ENCODE measurements around the gene LTB.
A peak's percentile ranks its signal among the peaks of the same experiment; 100 is the strongest.
"Not testable (repeated sequence)": the region's sequence is repeated elsewhere in the genome, so short reads cannot be mapped to it uniquely, and the experiment has no call there.

Gene LTB

GRCh38 chr6:31575952-31576685 is 6.1 kb downstream of the LTB start:
- no peak for DNase-seq (ENCODE audit: low read depth)

- no peak for DNase-seq (ENCODE audit: low read depth)
Observed at GRCh38 chr6:31575335-31575901, 6.8 kb downstream of the LTB start, which contains the start of gene TNF. Gene TNF, plus strand, starts transcription at chr6:31575565. Its CDS starts 177 bp downstream, at chr6:31575742.

DNA sequence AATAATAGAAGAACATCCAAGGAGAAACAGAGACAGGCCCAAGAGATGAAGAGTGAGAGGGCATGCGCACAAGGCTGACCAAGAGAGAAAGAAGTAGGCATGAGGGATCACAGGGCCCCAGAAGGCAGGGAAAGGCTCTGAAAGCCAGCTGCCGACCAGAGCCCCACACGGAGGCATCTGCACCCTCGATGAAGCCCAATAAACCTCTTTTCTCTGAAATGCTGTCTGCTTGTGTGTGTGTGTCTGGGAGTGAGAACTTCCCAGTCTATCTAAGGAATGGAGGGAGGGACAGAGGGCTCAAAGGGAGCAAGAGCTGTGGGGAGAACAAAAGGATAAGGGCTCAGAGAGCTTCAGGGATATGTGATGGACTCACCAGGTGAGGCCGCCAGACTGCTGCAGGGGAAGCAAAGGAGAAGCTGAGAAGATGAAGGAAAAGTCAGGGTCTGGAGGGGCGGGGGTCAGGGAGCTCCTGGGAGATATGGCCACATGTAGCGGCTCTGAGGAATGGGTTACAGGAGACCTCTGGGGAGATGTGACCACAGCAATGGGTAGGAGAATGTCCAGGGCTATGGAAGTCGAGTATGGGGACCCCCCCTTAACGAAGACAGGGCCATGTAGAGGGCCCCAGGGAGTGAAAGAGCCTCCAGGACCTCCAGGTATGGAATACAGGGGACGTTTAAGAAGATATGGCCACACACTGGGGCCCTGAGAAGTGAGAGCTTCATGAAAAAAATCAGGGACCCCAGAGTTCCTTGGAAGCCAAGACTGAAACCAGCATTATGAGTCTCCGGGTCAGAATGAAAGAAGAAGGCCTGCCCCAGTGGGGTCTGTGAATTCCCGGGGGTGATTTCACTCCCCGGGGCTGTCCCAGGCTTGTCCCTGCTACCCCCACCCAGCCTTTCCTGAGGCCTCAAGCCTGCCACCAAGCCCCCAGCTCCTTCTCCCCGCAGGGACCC is 7.8 kb downstream of the LTB start:
- no peak for DNase-seq (ENCODE audit: low read depth)

GRCh38 chr6:31573239-31574105 is 8.8 kb downstream of the LTB start:
- DNase-seq (ENCODE audit: low read depth): no peak

DNA sequence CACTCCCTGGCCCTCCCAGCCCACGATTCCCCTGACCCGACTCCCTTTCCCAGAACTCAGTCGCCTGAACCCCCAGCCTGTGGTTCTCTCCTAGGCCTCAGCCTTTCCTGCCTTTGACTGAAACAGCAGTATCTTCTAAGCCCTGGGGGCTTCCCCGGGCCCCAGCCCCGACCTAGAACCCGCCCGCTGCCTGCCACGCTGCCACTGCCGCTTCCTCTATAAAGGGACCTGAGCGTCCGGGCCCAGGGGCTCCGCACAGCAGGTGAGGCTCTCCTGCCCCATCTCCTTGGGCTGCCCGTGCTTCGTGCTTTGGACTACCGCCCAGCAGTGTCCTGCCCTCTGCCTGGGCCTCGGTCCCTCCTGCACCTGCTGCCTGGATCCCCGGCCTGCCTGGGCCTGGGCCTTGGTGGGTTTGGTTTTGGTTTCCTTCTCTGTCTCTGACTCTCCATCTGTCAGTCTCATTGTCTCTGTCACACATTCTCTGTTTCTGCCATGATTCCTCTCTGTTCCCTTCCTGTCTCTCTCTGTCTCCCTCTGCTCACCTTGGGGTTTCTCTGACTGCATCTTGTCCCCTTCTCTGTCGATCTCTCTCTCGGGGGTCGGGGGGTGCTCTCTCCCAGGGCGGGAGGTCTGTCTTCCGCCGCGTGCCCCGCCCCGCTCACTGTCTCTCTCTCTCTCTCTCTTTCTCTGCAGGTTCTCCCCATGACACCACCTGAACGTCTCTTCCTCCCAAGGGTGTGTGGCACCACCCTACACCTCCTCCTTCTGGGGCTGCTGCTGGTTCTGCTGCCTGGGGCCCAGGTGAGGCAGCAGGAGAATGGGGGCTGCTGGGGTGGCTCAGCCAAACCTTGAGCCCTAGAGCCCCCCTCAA is 9.9 kb downstream of the LTB start, which contains the start of gene LTA:
Gene LTA (plus strand): TSS at position 249 of the 871 bp plus-strand sequence. CDS start 454 bp downstream, at position 703.
- DNase-seq (ENCODE audit: low read depth): no peak

DNA sequence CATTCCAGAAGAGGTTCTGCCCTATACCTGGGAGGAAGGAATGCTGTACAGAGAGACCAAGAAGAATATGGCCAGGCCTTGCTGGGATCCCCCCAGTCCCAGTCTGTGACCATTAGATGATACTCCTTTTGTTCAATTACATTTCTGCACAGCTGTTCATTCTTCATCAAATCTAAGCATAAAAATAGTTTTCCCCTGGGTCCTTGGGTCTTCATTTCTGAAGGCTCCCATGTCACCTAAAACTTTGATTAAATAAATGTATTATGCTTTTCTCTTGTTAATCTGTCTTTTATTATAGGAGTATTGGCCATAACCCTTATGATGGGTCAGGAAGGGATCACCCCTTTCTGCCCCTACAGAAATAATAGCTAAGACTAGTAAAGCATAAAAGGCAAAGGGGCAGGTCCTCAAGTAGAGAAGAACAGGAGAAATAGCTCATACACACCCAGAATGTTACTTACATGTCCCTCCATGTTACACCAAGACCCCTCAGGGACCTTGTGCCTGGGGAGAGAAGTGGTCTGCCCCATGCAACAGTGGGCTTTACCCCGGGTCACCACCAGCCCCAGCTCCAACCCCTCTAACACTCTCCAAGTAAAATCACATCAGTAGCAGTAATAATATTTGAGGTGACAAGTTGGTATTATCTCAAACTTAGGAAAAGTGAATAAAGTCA is 12.2 kb downstream of the LTB start:
- no peak for DNase-seq (ENCODE audit: low read depth)

DNA sequence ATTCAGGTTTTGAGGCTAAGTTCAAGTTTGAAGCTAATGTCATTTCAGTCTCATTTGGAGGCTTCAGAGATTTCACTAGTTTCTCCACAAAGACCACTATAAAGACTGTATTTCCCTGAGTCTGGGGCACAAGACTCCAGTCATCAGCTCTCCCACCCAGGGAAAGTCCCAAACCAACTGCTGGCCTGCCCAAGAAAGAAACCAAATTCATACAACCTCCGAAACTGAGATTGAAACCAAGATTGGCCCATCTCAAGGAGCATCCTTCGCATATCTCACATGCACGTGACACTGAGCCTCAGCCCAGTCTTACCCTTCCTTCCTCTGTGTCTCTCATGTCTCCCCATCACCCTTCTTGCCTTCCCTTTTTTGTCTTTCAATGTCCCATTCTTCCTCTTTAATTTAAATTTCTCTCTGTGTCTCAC is 13.7 kb downstream of the LTB start:
- no peak for DNase-seq (ENCODE audit: low read depth)

GRCh38 chr6:31567531-31568370 is 14.5 kb downstream of the LTB start:
- no peak for DNase-seq (ENCODE audit: low read depth)

GRCh38 chr6:31560697-31561058 is 21.5 kb downstream of the LTB start:
- no peak for DNase-seq (ENCODE audit: low read depth)

DNA sequence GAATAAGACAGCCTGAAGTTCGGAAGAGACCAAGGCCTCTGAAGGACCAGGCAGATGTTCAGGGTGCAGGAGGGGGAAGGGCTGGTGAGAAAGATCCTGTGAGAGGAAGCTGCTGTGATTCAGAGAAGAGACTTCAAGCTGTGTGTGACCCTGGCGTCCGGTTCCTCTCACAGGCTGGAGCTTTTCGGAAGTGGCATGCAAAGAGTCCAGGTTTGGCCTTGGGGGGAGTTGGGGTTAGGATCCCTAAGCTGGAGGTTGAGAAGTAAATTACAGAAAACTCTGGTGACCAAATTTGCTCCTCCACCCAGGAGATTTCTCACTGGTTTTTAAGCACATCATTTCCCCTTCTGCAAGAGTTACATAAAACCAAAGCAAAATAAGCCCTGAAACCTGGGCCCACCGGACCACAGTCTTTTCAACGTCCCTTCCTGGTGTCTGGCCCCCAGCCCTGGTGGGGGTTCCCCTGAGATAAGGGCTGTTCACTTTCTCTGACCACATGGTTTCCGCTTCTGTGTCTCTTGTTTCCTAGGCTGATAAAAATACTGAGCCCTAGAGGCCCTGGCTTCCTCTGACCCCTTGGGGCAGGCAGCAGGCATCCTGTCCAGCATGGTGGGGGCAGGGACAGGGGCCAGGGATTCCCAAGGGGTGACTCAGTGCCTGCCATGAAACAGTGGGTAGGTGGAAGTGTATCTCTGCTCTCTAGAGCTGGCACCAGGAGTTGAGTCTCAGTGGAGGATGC is 22.1 kb downstream of the LTB start:
- DNase-seq (ENCODE audit: low read depth): peak; percentile 19

- DNase-seq (ENCODE audit: low read depth): no peak
Observed at GRCh38 chr6:31559606-31559957, 22.6 kb downstream of the LTB start.

- no peak for DNase-seq (ENCODE audit: low read depth)
Observed at GRCh38 chr6:31558631-31559500, 23.4 kb downstream of the LTB start.

GRCh38 chr6:31558318-31558625 is 24.0 kb downstream of the LTB start:
- DNase-seq (ENCODE audit: low read depth): no peak

DNA sequence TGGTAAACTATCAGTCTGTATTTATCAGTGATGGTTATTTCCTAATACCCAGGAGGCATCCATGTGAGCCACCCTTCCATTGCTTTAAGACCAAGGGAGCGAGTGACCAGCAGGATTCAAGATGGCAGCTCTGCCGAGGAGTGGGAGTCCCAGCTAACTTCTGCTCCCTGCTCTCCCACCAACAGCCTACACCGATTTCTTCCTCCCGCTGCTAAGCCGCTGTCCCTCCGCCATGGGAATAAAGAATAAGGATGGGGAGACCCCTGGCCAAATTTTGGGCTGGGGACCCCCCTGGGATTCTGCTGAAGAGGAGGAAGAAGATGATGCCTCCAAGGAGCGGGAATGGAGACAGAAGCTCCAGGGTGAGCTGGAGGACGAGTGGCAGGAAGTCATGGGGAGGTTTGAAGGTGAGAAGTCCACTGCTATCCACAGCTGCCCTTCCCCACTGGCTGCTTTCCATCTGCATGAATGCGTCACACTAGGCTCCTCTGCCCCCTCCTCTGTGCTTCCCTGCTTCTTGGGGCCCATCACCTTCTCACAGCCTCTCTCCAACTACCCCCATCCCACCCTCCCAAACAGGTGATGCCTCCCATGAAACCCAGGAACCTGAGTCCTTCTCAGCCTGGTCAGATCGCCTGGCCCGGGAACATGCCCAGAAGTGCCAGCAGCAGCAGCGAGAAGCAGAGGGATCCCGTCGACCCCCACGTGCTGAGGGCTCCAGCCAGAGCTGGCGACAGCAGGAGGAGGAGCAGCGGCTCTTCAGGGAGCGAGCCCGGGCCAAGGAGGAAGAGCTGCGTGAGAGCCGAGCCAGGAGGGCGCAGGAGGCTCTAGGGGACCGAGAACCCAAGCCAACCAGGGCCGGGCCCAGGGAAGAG is 24.5 kb downstream of the LTB start:
- DNase-seq (ENCODE audit: low read depth): no peak

- DNase-seq (ENCODE audit: low read depth): no peak
Observed at GRCh38 chr6:31556307-31556706, 25.9 kb downstream of the LTB start.

DNA sequence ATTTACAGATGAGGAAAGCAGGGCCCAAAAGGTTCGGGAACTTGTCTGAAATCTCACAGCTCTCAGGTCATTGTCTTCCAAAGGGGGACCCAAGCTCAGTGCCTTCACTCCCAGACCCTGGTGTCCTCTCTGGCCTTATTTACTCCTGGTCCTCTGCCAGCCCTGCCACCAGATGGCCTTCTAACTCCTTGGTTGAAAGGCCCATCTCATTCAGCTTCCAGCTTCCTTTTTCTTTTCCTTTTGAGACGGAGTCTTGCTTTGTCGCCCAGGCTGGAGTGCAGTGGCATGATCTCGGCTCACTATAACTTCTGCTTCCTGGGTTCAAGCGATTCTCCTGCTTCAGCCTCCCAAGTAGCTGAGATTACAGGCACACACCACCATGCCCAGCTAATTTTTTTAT is 30.9 kb downstream of the LTB start:
- DNase-seq (ENCODE audit: low read depth): not testable (repeated sequence)

GRCh38 chr6:31548544-31548873 is 33.7 kb downstream of the LTB start:
- DNase-seq (ENCODE audit: low read depth): no peak

All from fibroblast of gingiva (primary cell).